ENCODE results near the gene AVPR2. TPM values are rescaled to one million over a fixed set of nuclear protein-coding genes. Genes with fewer than 3 reads are reported as not detected.

The AVPR2 gene
- total and polyA plus RNA-seq, 9 donors, result 0.34 to 1.5 (median 0.55) TPM; not detected in 3

DNA sequence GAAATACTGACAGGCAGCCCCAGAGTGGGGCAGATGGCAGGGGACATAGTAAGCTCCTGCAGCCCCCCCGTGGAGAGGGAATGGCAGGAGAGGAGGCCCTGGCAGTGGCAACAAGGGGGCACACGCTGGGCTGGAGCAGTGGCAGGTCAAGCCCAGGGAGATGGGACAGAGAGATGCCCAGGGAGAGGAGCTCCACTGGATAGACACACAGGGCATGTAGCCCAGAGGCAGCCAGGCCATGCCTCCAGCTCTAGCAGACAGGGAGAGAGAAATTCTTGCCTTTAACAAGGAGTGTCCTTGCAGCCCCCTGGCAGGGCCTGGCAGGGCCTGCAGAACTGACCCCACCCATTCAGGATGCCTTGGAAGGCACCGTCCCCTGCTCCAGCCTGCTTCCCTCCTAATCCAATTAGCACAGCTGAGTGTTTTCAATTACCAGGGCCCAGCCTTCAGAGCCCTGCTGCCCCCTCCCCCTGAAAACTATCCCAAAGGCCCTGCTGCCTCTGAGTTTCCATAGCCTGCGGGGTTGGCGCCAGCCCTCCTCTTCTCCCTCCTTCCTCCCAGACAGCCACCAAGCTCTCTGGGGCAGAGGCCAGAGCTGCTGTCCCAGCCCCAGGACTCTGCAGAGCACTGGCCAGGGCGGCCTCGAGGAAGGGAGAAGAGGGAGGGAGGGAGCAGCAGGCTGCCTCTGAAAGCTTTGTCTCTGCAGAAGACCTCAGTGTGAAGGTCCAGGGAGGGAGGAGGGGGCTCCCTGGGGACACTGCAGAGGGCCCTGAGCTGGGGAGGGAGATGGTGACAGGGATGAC is 31.0 kb upstream of the AVPR2 start:
- no peak overlapping the region for H3K4me3 ChIP-seq
- 31 to 40% (median 40%) methylated on average over 7 of the region's 7 CpGs for WGBS, 3 donors
- H3K27me3 ChIP-seq, result no peaks in the 10 kb centered on the region
- no peaks in the 10 kb centered on the region for H3K9me3 ChIP-seq
- intact Hi-C loops (cut with DNase I), result no loop called here
- no peaks in the 10 kb centered on the region for H3K4me1 ChIP-seq (ENCODE audit: insufficient read depth)
- H3K36me3 ChIP-seq, result no peaks in the 10 kb centered on the region
- TF ChIP-seq EP300 (IDR thresholded peaks at IDR 0.05), result no peak
- TF ChIP-seq, protein P1, sequence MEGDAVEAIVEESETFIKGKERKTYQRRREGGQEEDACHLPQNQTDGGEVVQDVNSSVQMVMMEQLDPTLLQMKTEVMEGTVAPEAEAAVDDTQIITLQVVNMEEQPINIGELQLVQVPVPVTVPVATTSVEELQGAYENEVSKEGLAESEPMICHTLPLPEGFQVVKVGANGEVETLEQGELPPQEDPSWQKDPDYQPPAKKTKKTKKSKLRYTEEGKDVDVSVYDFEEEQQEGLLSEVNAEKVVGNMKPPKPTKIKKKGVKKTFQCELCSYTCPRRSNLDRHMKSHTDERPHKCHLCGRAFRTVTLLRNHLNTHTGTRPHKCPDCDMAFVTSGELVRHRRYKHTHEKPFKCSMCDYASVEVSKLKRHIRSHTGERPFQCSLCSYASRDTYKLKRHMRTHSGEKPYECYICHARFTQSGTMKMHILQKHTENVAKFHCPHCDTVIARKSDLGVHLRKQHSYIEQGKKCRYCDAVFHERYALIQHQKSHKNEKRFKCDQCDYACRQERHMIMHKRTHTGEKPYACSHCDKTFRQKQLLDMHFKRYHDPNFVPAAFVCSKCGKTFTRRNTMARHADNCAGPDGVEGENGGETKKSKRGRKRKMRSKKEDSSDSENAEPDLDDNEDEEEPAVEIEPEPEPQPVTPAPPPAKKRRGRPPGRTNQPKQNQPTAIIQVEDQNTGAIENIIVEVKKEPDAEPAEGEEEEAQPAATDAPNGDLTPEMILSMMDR (IDR thresholded peaks at IDR 0.05), result no peak
- DNase-seq, result no peak
- no peak overlapping the region for H3K27ac ChIP-seq

DNA sequence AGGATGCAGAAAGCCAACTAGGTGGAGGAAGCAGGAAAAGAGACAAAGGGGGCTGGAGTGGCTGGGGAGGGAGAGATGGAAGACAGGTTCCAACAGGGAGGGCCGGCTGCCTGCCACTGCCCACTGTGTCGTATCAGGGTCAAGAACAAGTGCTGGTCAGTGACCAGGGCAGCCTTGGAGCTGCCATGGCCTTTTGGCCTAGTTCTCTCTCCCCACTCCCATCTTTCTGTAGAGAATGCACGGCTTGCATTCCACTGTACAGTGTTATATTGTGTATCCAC is 30.4 kb upstream of the AVPR2 start:
- intact Hi-C loops (cut with DNase I), result no loop called here
- Histone ChIP-seq H3K27me3 (no peaks in the 10 kb centered on the region), H3K36me3 (no peaks in the 10 kb centered on the region), H3K4me1 (ENCODE audit: insufficient read depth) (no peaks in the 10 kb centered on the region), H3K27ac (no peak overlapping the region), H3K4me3 (no peak overlapping the region), H3K9me3 (no peaks in the 10 kb centered on the region)
- TF ChIP-seq POLR2A (IDR thresholded peaks at IDR 0.05) (no peak), EP300 (IDR thresholded peaks at IDR 0.05) (no peak)
- TF ChIP-seq, protein P1 (IDR thresholded peaks at IDR 0.05), result no peak
- 43 to 62% (median 46%) methylated on average over 3 of the region's 3 CpGs for WGBS, 3 donors
- DNase-seq, result no peak

DNA sequence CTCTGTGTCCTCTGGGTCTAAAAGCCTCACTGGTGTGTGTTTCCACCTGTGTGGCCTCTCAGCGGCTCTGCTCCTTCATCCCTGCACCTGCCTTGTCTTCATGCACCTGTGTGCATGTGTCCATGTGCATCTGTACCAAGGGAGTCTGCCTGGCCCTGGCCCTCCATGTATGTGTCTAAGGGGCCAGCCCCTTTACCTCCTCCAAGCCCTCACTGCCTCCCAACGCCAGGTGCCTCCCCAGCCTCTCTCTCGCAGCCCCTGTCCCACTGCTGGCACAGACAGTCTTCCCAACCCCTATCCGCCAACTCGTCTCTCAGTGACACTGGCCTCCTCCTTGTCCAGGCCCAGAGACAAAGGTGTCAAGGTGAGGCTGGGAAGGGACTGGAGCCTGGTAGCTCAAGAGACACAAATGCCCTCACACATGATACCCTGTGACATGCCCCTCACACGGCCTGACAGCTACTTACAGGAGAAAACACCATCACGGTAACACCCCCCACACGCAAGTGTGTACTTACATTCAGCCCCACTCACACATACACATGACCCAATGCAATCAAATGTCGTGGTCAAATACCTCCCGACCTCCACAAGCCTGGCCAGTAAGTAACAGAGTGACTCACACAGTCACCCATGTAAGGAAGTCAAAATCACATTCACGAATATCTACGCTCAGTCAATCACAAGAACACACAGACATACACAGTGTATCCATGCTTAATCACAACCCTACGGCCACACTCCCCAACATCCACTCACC is 29.9 kb upstream of the AVPR2 start:
- Histone ChIP-seq H3K36me3 (no peaks in the 10 kb centered on the region), H3K9me3 (no peaks in the 10 kb centered on the region), H3K4me3 (no peak overlapping the region), H3K27me3 (no peaks in the 10 kb centered on the region), H3K27ac (no peak overlapping the region), H3K4me1 (ENCODE audit: insufficient read depth) (no peaks in the 10 kb centered on the region)
- DNase-seq, result no peak
- intact Hi-C loops (cut with DNase I), result no loop called here
- TF ChIP-seq, protein P1 (IDR thresholded peaks at IDR 0.05), result no peak
- TF ChIP-seq POLR2A (IDR thresholded peaks at IDR 0.05) (no peak), EP300 (IDR thresholded peaks at IDR 0.05) (no peak)
- WGBS, 3 donors, result 74 to 81% (median 77%) methylated on average over 13 of the region's 13 CpGs

DNA sequence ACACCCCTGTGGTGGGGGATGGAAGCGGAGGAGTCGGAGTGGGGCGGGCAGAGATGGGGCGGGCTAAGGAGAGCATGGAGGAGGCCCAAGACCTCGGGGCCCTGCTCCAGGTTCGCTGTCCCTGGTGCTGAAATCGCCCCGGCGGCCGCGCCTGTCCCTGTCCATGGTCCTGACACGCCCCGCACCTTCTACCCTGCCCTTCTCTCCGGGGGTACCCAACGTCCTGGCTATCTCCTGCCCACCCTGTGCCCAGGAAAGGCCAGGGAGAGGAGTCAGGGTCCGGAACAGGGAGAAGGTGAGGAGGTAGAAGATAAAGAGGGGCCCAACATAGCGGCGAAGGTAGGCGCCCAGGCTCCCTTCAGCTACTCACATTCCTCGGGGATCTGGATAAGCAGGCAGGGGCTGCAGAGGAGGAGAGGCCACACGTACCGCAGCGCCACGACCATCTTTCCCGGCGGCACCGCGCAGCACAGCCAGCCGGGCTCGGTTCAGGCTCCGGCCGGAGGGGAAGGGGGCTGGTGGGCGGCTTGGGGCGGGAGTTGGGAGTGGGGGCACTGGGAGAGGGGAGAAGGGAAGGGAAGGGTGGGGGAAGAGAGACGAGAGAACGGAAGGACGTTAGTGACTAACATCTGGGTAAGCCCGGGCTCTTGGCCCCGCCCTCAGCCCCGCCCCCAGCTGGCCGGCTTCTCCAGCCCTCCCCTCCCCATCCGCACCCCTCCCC is 28.9 kb upstream of the AVPR2 start:
- Histone ChIP-seq H3K4me3 (no peak overlapping the region), H3K27me3 (no peaks in the 10 kb centered on the region), H3K9me3 (no peaks in the 10 kb centered on the region), H3K4me1 (ENCODE audit: insufficient read depth) (no peaks in the 10 kb centered on the region), H3K27ac (no peak overlapping the region), H3K36me3 (no peaks in the 10 kb centered on the region)
- WGBS, 3 donors, result 10 to 18% (median 14%) methylated on average over 39 to 42 of the region's 42 CpGs
- peak; percentile 27 to 78 (median 69) for DNase-seq
- TF ChIP-seq POLR2A (IDR thresholded peaks at IDR 0.05) (no peak), EP300 (IDR thresholded peaks at IDR 0.05) (no peak)
- TF ChIP-seq, protein P1 (IDR thresholded peaks at IDR 0.05), result no peak
- intact Hi-C loops (cut with DNase I), result no loop called here

Data from ovary (tissue), 9 donors.